ENCODE results near the gene VEGFB. TPM values are rescaled to one million over a fixed set of nuclear protein-coding genes. Genes with fewer than 3 reads are reported as not detected.

Gene VEGFB
- polyA plus RNA-seq, 3 donors = 73.8 to 84.8 (median 81.0) TPM

GRCh38 chr11:64276653-64277431, 42.5 kb downstream of the VEGFB start:
- DNase-seq (ENCODE audit: low read depth in 3 of 3, low spot score in 2 of 3) = no peak

- no peak for DNase-seq (ENCODE audit: low read depth in 3 of 3, low spot score in 2 of 3)
Observed at GRCh38 chr11:64278576-64279190, 44.3 kb downstream of the VEGFB start.

GRCh38 chr11:64281957-64282770, 47.8 kb downstream of the VEGFB start:
- no peak for DNase-seq (ENCODE audit: low read depth in 3 of 3, low spot score in 2 of 3)

DNA sequence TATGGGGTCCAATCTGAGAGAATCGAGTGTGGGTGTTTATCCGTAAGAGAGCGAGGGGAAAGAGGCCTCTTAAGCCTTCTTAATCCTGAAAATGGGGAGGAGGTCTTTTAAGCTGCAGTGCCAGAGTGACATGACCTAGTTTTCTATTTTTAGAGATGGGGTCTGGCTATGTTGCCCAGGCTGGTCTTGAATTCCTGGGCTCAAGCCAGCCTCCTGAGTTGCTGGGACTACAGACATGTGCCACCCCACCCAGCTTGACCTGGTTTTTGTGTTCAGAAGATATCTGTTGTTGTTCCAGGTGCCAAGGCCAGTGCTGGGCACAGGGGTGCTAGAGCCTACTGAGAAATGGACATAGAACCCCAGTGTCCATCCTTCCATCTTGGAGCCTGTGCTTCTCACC, 48.7 kb downstream of the VEGFB start:
- DNase-seq (ENCODE audit: low read depth in 3 of 3, low spot score in 2 of 3) = no peak

- peak in 2 of 3 donors; percentile 80 to 87 for DNase-seq (ENCODE audit: low read depth in 3 of 3, low spot score in 2 of 3)
Observed at GRCh38 chr11:64284048-64284961, 49.9 kb downstream of the VEGFB start, which contains the start of gene BAD. Gene BAD (minus strand): TSS chr11:64284665. CDS start chr11:64284368, 297 bp downstream.

- DNase-seq (ENCODE audit: low read depth in 3 of 3, low spot score in 2 of 3) = peak in 2 of 3 donors; percentile 71 to 76
Observed at GRCh38 chr11:64284962-64285884, 50.8 kb downstream of the VEGFB start, which contains the start of gene GPR137. Gene GPR137 (plus strand): TSS chr11:64285848. CDS start chr11:64286525, 677 bp downstream.

GRCh38 chr11:64285885-64286800, 51.8 kb downstream of the VEGFB start:
- DNase-seq (ENCODE audit: low read depth in 3 of 3, low spot score in 2 of 3) = no peak

DNA sequence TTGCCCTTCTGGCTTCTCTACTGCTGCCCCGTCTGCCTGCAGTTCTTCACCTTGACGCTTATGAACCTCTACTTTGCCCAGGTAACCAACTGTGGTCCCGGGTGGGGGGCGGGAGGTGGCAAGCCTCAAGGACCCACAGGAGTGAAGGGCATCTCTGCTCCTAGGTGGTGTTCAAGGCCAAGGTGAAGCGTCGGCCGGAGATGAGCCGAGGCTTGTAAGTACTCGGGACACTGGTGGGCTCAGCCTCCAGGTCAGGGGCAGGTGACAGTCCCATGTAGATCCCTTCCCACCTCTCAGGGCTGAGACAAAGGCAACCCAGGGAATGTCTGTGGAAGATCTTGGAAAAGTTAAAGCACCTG, 52.4 kb downstream of the VEGFB start:
- DNase-seq (ENCODE audit: low read depth in 3 of 3, low spot score in 2 of 3) = no peak

DNA sequence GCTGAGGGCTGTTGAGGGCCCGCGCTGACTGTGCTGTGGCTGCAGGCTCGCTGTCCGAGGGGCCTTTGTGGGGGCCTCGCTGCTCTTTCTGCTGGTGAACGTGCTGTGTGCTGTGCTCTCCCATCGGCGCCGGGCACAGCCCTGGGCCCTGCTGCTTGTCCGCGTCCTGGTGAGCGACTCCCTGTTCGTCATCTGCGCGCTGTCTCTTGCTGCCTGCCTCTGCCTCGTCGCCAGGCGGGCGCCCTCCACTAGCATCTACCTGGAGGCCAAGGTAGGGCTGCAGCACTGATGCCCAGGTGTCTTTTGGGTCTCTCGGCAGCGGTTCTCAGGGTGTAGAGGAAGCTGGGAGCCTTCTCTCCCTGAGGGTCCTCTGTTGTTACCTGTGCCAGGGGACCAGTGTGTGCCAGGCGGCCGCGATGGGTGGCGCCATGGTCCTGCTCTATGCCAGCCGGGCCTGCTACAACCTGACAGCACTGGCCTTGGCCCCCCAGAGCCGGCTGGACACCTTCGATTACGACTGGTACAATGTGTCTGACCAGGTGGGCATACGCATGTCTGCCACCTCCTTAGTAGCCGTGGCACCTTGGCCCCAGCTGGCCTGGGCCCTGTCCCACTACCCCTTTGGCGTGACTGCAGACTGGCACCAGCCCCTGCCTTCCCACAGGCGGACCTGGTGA, 53.4 kb downstream of the VEGFB start:
- no peak for DNase-seq (ENCODE audit: low read depth in 3 of 3, low spot score in 2 of 3)

DNA sequence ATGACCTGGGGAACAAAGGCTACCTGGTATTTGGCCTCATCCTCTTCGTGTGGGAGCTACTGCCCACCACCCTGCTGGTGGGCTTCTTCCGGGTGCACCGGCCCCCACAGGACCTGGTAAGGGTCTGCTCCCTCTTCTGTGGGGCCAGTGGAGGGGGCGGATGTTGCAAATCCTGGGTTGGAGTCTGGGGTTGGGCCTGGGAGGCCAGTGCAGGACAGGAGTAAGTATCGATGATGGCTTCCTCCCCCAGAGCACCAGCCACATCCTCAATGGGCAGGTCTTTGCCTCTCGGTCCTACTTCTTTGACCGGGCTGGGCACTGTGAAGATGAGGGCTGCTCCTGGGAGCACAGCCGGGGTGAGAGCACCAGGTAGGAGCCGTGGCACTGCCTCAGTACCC, 54.0 kb downstream of the VEGFB start:
- DNase-seq (ENCODE audit: low read depth in 3 of 3, low spot score in 2 of 3) = no peak

Other genes starting within 250 kb of the VEGFB start
- gene OTUB1, start 248.1 kb upstream of the VEGFB start, polyA plus RNA-seq (ENCODE audit: insufficient read length in 3 of 3) = 100 to 1,000 TPM in 1 of 3 donors, 10 to 100 TPM in 2; 96.8 to 103 (median 97.5) TPM
- gene FLRT1, start 198.7 kb upstream of the VEGFB start, polyA plus RNA-seq (ENCODE audit: insufficient read length in 3 of 3) = 1 to 10 TPM; 2.6 to 2.8 (median 2.7) TPM
- gene MACROD1, start 68.5 kb upstream of the VEGFB start, polyA plus RNA-seq (ENCODE audit: insufficient read length in 3 of 3) = 10 to 100 TPM; 18.5 to 19.8 (median 18.6) TPM
- 100 to 1,000 TPM; 188 to 220 (median 209) TPM for gene STIP1, start 48.4 kb upstream of the VEGFB start, polyA plus RNA-seq (ENCODE audit: insufficient read length in 3 of 3)
- gene FERMT3, start 27.9 kb upstream of the VEGFB start, polyA plus RNA-seq (ENCODE audit: insufficient read length in 3 of 3) = 1 to 10 TPM; 4.3 to 6.8 (median 5.6) TPM
- 10 to 100 TPM; 37.0 to 46.2 (median 42.5) TPM for gene TRPT1, start 8.4 kb upstream of the VEGFB start, polyA plus RNA-seq (ENCODE audit: insufficient read length in 3 of 3)
- gene NUDT22, start 8.3 kb upstream of the VEGFB start, polyA plus RNA-seq (ENCODE audit: insufficient read length in 3 of 3) = 10 to 100 TPM; 20.6 to 22.0 (median 21.9) TPM
- 10 to 100 TPM; 54.5 to 61.9 (median 54.7) TPM for gene DNAJC4, start 4.0 kb upstream of the VEGFB start, polyA plus RNA-seq (ENCODE audit: insufficient read length in 3 of 3)
- 10 to 100 TPM; 84.9 to 99.3 (median 91.9) TPM for gene FKBP2, start 6.5 kb downstream of the VEGFB start, polyA plus RNA-seq (ENCODE audit: insufficient read length in 3 of 3)
- 10 to 100 TPM; 52.9 to 73.6 (median 68.0) TPM for gene PPP1R14B, start 12.4 kb downstream of the VEGFB start, polyA plus RNA-seq (ENCODE audit: insufficient read length in 3 of 3)
- 10 to 100 TPM; 10.9 to 12.5 (median 11.1) TPM for gene PLCB3, start 16.9 kb downstream of the VEGFB start, polyA plus RNA-seq (ENCODE audit: insufficient read length in 3 of 3)
- 10 to 100 TPM; 33.6 to 45.9 (median 41.2) TPM for gene BAD, start 50.1 kb downstream of the VEGFB start, polyA plus RNA-seq (ENCODE audit: insufficient read length in 3 of 3)
- 10 to 100 TPM; 20.4 to 29.6 (median 26.5) TPM for gene GPR137, start 51.3 kb downstream of the VEGFB start, polyA plus RNA-seq (ENCODE audit: insufficient read length in 3 of 3)
- gene KCNK4, start 56.7 kb downstream of the VEGFB start, polyA plus RNA-seq (ENCODE audit: insufficient read length in 3 of 3) = under 1 TPM in 1 of 3 donors, not detected in 2; 0.13 TPM
- not detected for gene CATSPERZ, start 65.8 kb downstream of the VEGFB start, polyA plus RNA-seq (ENCODE audit: insufficient read length in 3 of 3)
- gene ESRRA, start 70.9 kb downstream of the VEGFB start, polyA plus RNA-seq (ENCODE audit: insufficient read length in 3 of 3) = 10 to 100 TPM; 16.3 to 19.1 (median 16.4) TPM
- gene TRMT112, start 83.0 kb downstream of the VEGFB start, polyA plus RNA-seq (ENCODE audit: insufficient read length in 3 of 3) = 100 to 1,000 TPM; 191 to 224 (median 220) TPM
- gene PRDX5, start 83.5 kb downstream of the VEGFB start, polyA plus RNA-seq (ENCODE audit: insufficient read length in 3 of 3) = 100 to 1,000 TPM; 175 to 197 (median 195) TPM
- 1 to 10 TPM; 1.7 to 2.0 (median 1.8) TPM for gene CCDC88B, start 105.6 kb downstream of the VEGFB start, polyA plus RNA-seq (ENCODE audit: insufficient read length in 3 of 3)
- gene RPS6KA4, start 124.6 kb downstream of the VEGFB start, polyA plus RNA-seq (ENCODE audit: insufficient read length in 3 of 3) = 10 to 100 TPM in 1 of 3 donors, 1 to 10 TPM in 2; 8.7 to 10.4 (median 9.8) TPM

All from right renal cortex interstitium (tissue), 3 donors.